Effector memory CD8-positive, alpha-beta T cell (primary cell): Measurements from ENCODE around the gene SLC46A1.

Experiments
- ATAC-seq: fragments of 150-1000 bp; cut with Tn5 transposase; replicated peaks from 2 replicates; pipeline ENCODE4 v1.10.0; 2021; ENCODE audit warnings: mild to moderate bottlenecking, moderate library complexity
- DNase-seq, 3 experiments: peaks; one replicate each; pipeline ENCODE4 v3.0.0; 2021
- H3K27ac Mint-ChIP-seq, 2 donors: one replicate each; pipeline ENCODE4 v1.8.0; 2022; ENCODE audit warnings: mild to moderate bottlenecking in 2 of 2, mixed read lengths in 2 of 2, moderate library complexity in 2 of 2
- H3K27me3 Mint-ChIP-seq, 2 donors: one replicate each; pipeline ENCODE4 v1.8.0; 2022; ENCODE audit warnings: mixed read lengths in 2 of 2
- H3K36me3 Mint-ChIP-seq: one replicate; pipeline ENCODE4 v1.8.0; 2022; ENCODE audit warnings: mild to moderate bottlenecking, moderate library complexity, mixed read lengths; ENCODE audit not compliant: insufficient read depth
- H3K4me1 Mint-ChIP-seq, 2 donors: one replicate each; pipeline ENCODE4 v1.8.0; 2022; ENCODE audit warnings: low read depth in 2 of 2, mixed read lengths in 2 of 2
- H3K4me3 Mint-ChIP-seq, 2 donors: one replicate each; pipeline ENCODE4 v1.8.0; 2022; ENCODE audit warnings: mild to moderate bottlenecking in 2 of 2, mixed read lengths in 2 of 2, moderate library complexity in 2 of 2
- H3K9me3 Mint-ChIP-seq, 2 donors: one replicate each; pipeline ENCODE4 v1.8.0; 2022; ENCODE audit warnings: mixed read lengths in 2 of 2

Gene SLC46A1

DNA sequence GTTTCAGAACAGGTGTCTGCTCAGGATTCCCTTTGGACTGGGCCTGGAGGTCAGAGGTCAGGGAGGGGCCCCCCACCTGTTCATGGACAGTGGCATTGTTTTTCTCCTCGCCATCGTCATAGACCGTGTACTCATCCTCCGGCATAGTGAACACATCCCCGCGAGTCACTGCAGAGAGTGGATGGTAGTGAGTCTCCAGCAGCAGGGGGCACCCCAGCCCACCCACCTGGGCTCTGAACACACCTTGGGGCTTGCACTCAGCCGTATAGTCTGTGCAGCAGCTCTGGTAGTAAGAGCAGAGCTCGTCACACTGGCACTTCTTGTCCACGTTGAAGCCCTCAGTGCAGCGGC lies 36.4 kb downstream of the SLC46A1 start:
- DNase-seq (no peak), ATAC-seq (no peak)
- H3K27ac Mint-ChIP-seq = no peak overlapping the region
- H3K27me3 Mint-ChIP-seq = no peaks in the 10 kb centered on the region
- peaks cover 15 to 19% of the 10 kb centered on the region in 2 donors for H3K4me1 Mint-ChIP-seq
- no peaks in the 10 kb centered on the region for H3K9me3 Mint-ChIP-seq
- H3K36me3 Mint-ChIP-seq = peaks cover 15% of the 10 kb centered on the region
- no peak overlapping the region for H3K4me3 Mint-ChIP-seq

GRCh38 chr17:28368915-28369683 lies 36.9 kb downstream of the SLC46A1 start:
- Mint-ChIP-seq H3K27ac (no peak overlapping the region), H3K4me1 (peaks cover 15 to 19% of the 10 kb centered on the region in 2 donors), H3K27me3 (no peaks in the 10 kb centered on the region), H3K9me3 (no peaks in the 10 kb centered on the region), H3K36me3 (peaks cover 16% of the 10 kb centered on the region), H3K4me3 (no peak overlapping the region)
- no peak for DNase-seq
- no peak for ATAC-seq

DNA sequence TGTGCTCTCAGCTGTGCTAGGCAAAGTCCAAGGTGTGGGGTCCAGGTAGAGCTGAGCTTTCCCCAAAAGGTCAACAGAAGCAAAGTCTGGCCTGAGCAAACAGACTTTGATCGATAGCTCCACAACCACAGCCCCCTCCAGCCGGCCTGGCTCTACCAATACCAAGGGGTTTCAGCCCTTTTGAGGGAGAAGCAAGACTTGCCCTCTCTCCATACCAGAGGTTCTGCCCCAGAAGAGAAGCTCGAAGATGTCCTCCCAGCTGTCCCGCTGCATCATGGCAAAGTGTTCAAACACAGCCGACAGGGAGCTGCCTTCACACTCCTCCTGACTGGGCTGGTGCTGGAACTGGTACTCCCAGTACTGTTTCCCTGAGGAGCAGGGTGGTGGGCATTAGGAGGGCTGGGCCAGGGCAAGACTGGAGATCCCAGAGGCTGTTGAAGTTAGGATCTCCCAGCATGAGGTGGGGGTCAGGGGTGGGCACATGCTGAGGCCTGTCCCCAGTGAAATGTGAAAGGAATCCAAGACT lies 37.6 kb downstream of the SLC46A1 start:
- peak overlapping the region in 1 of 2 donors; percentile 35 for H3K27ac Mint-ChIP-seq
- H3K9me3 Mint-ChIP-seq = no peaks in the 10 kb centered on the region
- no peaks in the 10 kb centered on the region for H3K27me3 Mint-ChIP-seq
- DNase-seq (no peak), ATAC-seq (no peak)
- peaks cover 13 to 16% of the 10 kb centered on the region in 2 donors for H3K4me1 Mint-ChIP-seq
- H3K4me3 Mint-ChIP-seq = no peak overlapping the region
- peaks cover 19% of the 10 kb centered on the region for H3K36me3 Mint-ChIP-seq

- Mint-ChIP-seq H3K27ac (peak overlapping the region; percentile 35), H3K4me3 (no peak overlapping the region), H3K27me3 (no peaks in the 10 kb centered on the region), H3K36me3 (peaks cover 19% of the 10 kb centered on the region), H3K9me3 (no peaks in the 10 kb centered on the region), H3K4me1 (peaks cover 7 to 10% of the 10 kb centered on the region in 2 donors)
- no peak for ATAC-seq
- DNase-seq = no peak
Measured at GRCh38 chr17:28367641-28368305, 38.2 kb downstream of the SLC46A1 start.

- Mint-ChIP-seq H3K4me1 (peaks cover 5 to 6% of the 10 kb centered on the region in 2 donors), H3K27me3 (no peaks in the 10 kb centered on the region), H3K4me3 (no peak overlapping the region), H3K9me3 (no peaks in the 10 kb centered on the region), H3K36me3 (peaks cover 26% of the 10 kb centered on the region), H3K27ac (no peak overlapping the region)
- no peak for ATAC-seq
- DNase-seq = no peak
Measured at GRCh38 chr17:28366605-28367004, 39.4 kb downstream of the SLC46A1 start.

DNA sequence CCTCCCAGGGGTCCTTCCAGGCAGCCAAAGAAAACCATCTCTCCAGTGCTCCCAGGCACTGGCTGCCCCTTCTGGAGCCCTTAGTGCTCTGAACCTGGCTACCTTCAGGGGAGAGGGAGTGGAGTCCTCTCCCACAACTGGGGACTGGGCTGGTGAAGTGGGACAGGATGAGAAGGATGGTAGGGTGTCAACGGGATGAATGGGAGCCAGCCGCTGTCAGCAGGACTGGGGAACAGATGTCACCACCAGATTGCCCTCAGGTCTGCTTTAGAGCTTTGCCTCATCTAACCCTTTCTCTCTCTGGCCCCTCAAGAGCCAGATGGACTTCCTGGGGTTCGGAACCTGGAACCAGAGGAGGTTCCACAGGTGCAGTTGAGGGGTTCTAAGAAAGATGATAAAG lies 40.5 kb downstream of the SLC46A1 start:
- Mint-ChIP-seq H3K27ac (no peak overlapping the region), H3K36me3 (peaks cover 30% of the 10 kb centered on the region), H3K27me3 (no peaks in the 10 kb centered on the region), H3K4me1 (peaks cover 0 to 3% of the 10 kb centered on the region in 2 donors), H3K4me3 (no peak overlapping the region), H3K9me3 (no peaks in the 10 kb centered on the region)
- ATAC-seq (no peak), DNase-seq (no peak)

DNA sequence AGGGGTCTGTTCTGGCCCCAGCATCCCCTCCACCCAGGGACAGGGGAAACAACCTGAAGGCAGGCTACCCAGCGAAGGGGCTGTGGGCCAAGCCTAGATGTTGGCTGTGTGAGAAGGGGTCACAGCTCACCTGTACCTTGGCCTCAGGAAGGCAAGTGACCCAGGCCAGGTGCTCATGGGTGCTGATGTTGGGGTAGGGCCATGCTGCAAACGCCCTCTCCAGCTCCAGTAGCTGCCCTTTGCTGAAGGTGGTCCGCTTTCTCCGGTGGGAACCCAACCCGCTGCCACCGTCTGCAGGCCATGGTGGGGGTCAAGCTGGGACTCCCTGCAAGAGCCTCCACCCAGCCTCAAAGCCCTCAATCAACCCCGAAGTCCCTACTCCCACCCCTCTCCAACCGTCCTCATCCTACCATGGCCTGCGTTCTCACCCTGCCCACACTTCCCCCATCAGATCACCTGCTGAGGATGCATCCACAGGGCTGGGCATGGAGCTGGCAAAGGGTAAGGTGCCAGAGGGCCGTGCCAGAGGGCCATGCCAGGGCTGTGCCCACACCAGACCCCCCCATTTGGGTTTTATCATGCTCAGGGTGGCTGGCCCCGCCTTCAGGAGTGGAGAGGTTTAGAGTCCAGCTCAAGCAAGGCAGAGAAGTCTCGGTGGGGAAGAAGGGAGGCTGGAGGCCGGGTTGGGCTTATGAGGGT lies 41.2 kb downstream of the SLC46A1 start, which contains the start of gene SEBOX:
Gene SEBOX (minus strand): TSS at position 535 of the 699 bp plus-strand sequence. CDS start 48 bp downstream, at position 487.
- Mint-ChIP-seq H3K9me3 (no peaks in the 10 kb centered on the region), H3K4me1 (no peaks in the 10 kb centered on the region), H3K27ac (no peak within 1 kb of the TSS), H3K4me3 (no peak within 1 kb of the TSS), H3K36me3 (peaks cover 35% of the 10 kb centered on the region), H3K27me3 (no peaks in the 10 kb centered on the region)
- DNase-seq (no peak), ATAC-seq (no peak)

- no peak overlapping the region for H3K4me3 Mint-ChIP-seq
- no peak for ATAC-seq
- H3K27me3 Mint-ChIP-seq = no peaks in the 10 kb centered on the region
- no peak overlapping the region for H3K27ac Mint-ChIP-seq
- no peaks in the 10 kb centered on the region for H3K9me3 Mint-ChIP-seq
- peaks cover 35% of the 10 kb centered on the region for H3K36me3 Mint-ChIP-seq
- DNase-seq = no peak
- H3K4me1 Mint-ChIP-seq = peaks cover 0 to 2% of the 10 kb centered on the region in 2 donors
Measured at GRCh38 chr17:28363776-28364650, 42.0 kb downstream of the SLC46A1 start.

DNA sequence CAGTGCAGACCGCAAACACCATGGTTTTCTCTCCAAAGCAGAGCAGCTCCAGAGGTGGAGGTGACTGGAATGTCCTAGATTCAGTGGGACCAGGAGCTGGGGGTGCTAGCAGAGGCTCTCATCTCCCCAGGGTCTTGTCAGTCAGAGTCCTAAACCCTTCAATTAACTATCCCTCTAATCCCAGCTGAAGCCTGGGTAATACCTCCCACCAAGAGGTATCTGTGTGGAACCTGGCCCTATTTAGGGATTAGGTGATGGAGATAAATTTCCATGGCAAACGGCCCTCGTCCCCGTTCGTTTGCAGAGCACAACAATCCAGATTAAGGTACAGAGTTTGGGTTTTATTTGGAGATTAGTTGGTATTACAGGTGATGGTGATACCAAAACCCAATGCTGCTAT lies 42.8 kb downstream of the SLC46A1 start:
- Mint-ChIP-seq H3K27me3 (no peaks in the 10 kb centered on the region), H3K9me3 (no peaks in the 10 kb centered on the region), H3K36me3 (peaks cover 35% of the 10 kb centered on the region), H3K4me3 (no peak overlapping the region), H3K27ac (no peak overlapping the region), H3K4me1 (peaks cover 2 to 4% of the 10 kb centered on the region in 2 donors)
- no peak for DNase-seq
- ATAC-seq = no peak

GRCh38 chr17:28357901-28358197 lies 48.2 kb downstream of the SLC46A1 start:
- peak overlapping the region; percentile 91 to 94 for H3K4me3 Mint-ChIP-seq
- H3K27me3 Mint-ChIP-seq = no peaks in the 10 kb centered on the region
- H3K27ac Mint-ChIP-seq = peak overlapping the region; percentile 96
- no peaks in the 10 kb centered on the region for H3K9me3 Mint-ChIP-seq
- H3K4me1 Mint-ChIP-seq = peaks cover 22% of the 10 kb centered on the region in 2 donors
- peaks cover 40% of the 10 kb centered on the region for H3K36me3 Mint-ChIP-seq
- DNase-seq (no peak), ATAC-seq (no peak)

- Mint-ChIP-seq H3K27ac (peak within 1 kb of the TSS; percentile 96), H3K4me3 (peak within 1 kb of the TSS; percentile 91 to 94), H3K4me1 (peaks cover 22% of the 10 kb centered on the region in 2 donors), H3K27me3 (no peaks in the 10 kb centered on the region), H3K9me3 (no peaks in the 10 kb centered on the region), H3K36me3 (peaks cover 46% of the 10 kb centered on the region)
- DNase-seq (peak; percentile 94 to 96 (median 94)), ATAC-seq (peak; percentile 98)
Measured at GRCh38 chr17:28357061-28357900, 48.7 kb downstream of the SLC46A1 start, which contains the start of gene POLDIP2. POLDIP2 (minus strand) TSS chr17:28357527; CDS start chr17:28357448, 79 bp downstream.

GRCh38 chr17:28350271-28350670 lies 55.7 kb downstream of the SLC46A1 start:
- Mint-ChIP-seq H3K4me1 (no peaks in the 10 kb centered on the region), H3K36me3 (peaks cover 68% of the 10 kb centered on the region), H3K9me3 (no peaks in the 10 kb centered on the region), H3K27me3 (no peaks in the 10 kb centered on the region), H3K27ac (peak overlapping the region in 1 of 2 donors; percentile 53), H3K4me3 (no peak overlapping the region)
- ATAC-seq = no peak
- DNase-seq = no peak
